H1 (cell line): ENCODE measurements around the gene POLH.

Experiments
- CBX5 ChIP-seq: fragments of 300-800, 300-1000 bp; sonication (generic); IDR thresholded peaks from 2 replicates; pipeline ENCODE4 v1.7.1; 2016; ENCODE audit warnings: antibody characterized with exemption, low read length, low read depth
- CEBPB ChIP-seq: IDR thresholded peaks from 2 replicates; pipeline ENCODE4 v1.6.1; 2012; ENCODE audit warnings: low read depth, low read length
- CHD1 ChIP-seq: IDR thresholded peaks from 2 replicates; pipeline ENCODE4 v1.6.1; 2012; ENCODE audit warnings: low read depth, low read length, improper control_type of control experiment
- CTCF ChIP-seq, 3 experiments: IDR thresholded peaks; 1 replicate in 2 of 3; 2 replicates in 1 of 3; pipeline versions ENCODE4 v1.5.1 to v1.6.1; 2011; ENCODE audit warnings: low read length in 3 of 3, mild to moderate bottlenecking in 3 of 3, inconsistent platforms in 2 of 3, low read depth in 1 of 3, moderate library complexity in 1 of 3; ENCODE audit not compliant: insufficient read depth in 1 of 3; ENCODE audit errors: control extremely low read depth in 1 of 3
- EZH2 ChIP-seq: fragments of 200-600 bp; sonication (generic); IDR thresholded peaks from 2 replicates; pipeline ENCODE4 v1.7.1; 2012; ENCODE audit warnings: low read depth, mild to moderate bottlenecking, moderate library complexity, low read length, inconsistent platforms; ENCODE audit not compliant: severe bottlenecking
- JUN ChIP-seq: IDR thresholded peaks from 2 replicates; pipeline ENCODE4 v1.6.1; 2011; ENCODE audit warnings: low read depth, mild to moderate bottlenecking, improper control_type of control experiment, low read length
- POLR2A ChIP-seq, 2 experiments: IDR thresholded peaks; 1 replicate in 1 of 2; 2 replicates in 1 of 2; pipeline ENCODE4 v1.6.1; 2011; ENCODE audit warnings: low read depth in 2 of 2, low read length in 2 of 2, mild to moderate bottlenecking in 2 of 2; ENCODE audit errors: control extremely low read depth in 1 of 2
- POLR2AphosphoS5 ChIP-seq: IDR thresholded peaks from 2 replicates; pipeline ENCODE4 v1.6.1; 2011; ENCODE audit warnings: low read depth, low read length
- RAD21 ChIP-seq, 2 experiments: IDR thresholded peaks in 1 of 2; conservative IDR thresholded peaks in 1 of 2; 2 replicates each; pipeline ENCODE4 v1.6.1; 2011; ENCODE audit warnings: low read depth in 2 of 2, low read length in 2 of 2, improper control_type of control experiment in 1 of 2, inconsistent platforms in 1 of 2, mild to moderate bottlenecking in 1 of 2, moderate library complexity in 1 of 2
- RFX5 ChIP-seq: IDR thresholded peaks from 2 replicates; pipeline ENCODE4 v1.6.1; 2011; ENCODE audit warnings: low read depth, low read length, improper control_type of control experiment, borderline replicate concordance
- USF2 ChIP-seq: IDR thresholded peaks from 2 replicates; pipeline ENCODE4 v1.6.1; 2011; ENCODE audit warnings: low read length, improper control_type of control experiment

- TF ChIP-seq CHD1 (no peak), CTCF (IDR thresholded peaks at IDR 0.05; ENCODE audit: control extremely low read depth in 1 of 3, insufficient read depth in 1 of 3, low read depth in 1 of 3, low read length in 3 of 3) (no peak), RFX5 (no peak), CEBPB (no peak), POLR2AphosphoS5 (no peak), POLR2A (IDR thresholded peaks at IDR 0.05; ENCODE audit: control extremely low read depth in 1 of 2, low read depth in 2 of 2, low read length in 2 of 2) (no peak), USF2 (no peak), EZH2 (no peak), CBX5 (no peak), RAD21 (IDR thresholded peaks at IDR 0.05 in 1 of 2, conservative IDR thresholded peaks at IDR 0.05 in 1 of 2; ENCODE audit: low read depth in 2 of 2, low read length in 2 of 2) (no peak), JUN (no peak)
Measured at GRCh38 chr6:43628393-43629103, 52.6 kb downstream of the POLH start.
